Liver (tissue), 3 donors: ENCODE measurements around the gene MIEF2.

Source experiments
- CTCF ChIP-seq: fragments of 150-350 bp; IDR thresholded peaks from 2 replicates; pipeline ENCODE4 v1.5.1; 2017; ENCODE audit warnings: improper control_type of control experiment, low read depth, low read length; ENCODE audit not compliant: missing input control
- EGR1 ChIP-seq, 2 donors: IDR thresholded peaks; 2 replicates each; pipeline ENCODE4 v1.6.1; 2016 to 2018; ENCODE audit warnings: antibody characterized with exemption in 2 of 2, low read depth in 2 of 2
- REST ChIP-seq: IDR thresholded peaks from 2 replicates; pipeline ENCODE4 v1.6.1; 2016; ENCODE audit warnings: antibody characterized with exemption, mild to moderate bottlenecking
- RXRA ChIP-seq, 2 donors: IDR thresholded peaks; 2 replicates each; pipeline ENCODE4 v1.6.1; 2017 to 2018; ENCODE audit warnings: antibody characterized with exemption in 2 of 2, mild to moderate bottlenecking in 1 of 2
- donor health status: healthy.
- donor health status: healthy.

DNA sequence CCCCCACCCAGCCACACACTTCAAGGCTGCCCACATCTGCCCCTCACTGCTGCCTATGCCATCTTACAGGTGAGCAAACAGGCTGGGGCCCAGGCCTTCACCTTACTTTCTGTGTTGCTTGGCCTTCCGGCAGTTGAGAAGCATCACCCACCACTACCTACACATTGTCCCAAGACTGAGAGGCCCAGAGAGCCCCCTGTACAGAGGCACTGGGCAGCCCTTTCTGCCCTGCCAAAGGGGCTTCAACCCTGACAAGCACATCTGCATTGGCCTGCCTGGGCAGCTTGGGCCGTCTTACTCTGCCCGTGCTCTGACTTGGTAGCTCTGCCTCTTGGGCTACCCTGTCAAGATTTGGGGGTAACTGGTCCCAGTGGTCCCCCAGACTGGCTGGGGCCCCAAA lies 1.2 kb downstream of the MIEF2 start:
- TF ChIP-seq CTCF, result no peak
- no peak for TF ChIP-seq RXRA (IDR thresholded peaks at IDR 0.05)
- TF ChIP-seq EGR1 (IDR thresholded peaks at IDR 0.05; ENCODE audit: low read depth in 2 of 2), result no peak
- no peak for TF ChIP-seq REST
